Keratinocyte (primary cell): Measurements from ENCODE around the gene RAC2. TPM values are rescaled to one million over a fixed set of nuclear protein-coding genes. Genes with fewer than 3 reads are reported as not detected.
A peak's percentile ranks its signal among the peaks of the same experiment; 100 is the strongest.

ENCODE experiments used
- DNase-seq: peaks from one replicate; pipeline ENCODE4 v3.0.0-alpha.2; 2011; ENCODE audit warnings: low read depth, missing footprints, low spot score
- FAIRE-seq: peaks from 2 replicates; lab custom pipeline; 2011; peaks lifted over from hg19 to GRCh38; lab: Jason Lieb, UNC
- H2AFZ ChIP-seq: 2 replicates; pipeline ENCODE4 v1.6.0; 2012; ENCODE audit warnings: low read length, control low read depth, inconsistent platforms; ENCODE audit not compliant: control insufficient read depth
- H3K27ac ChIP-seq: 2 replicates; pipeline ENCODE4 v1.5.1; 2011; ENCODE audit warnings: low read length; ENCODE audit not compliant: control insufficient read depth, insufficient read depth
- H3K27me3 ChIP-seq: 3 replicates; pipeline ENCODE4 v1.6.0; 2011; ENCODE audit warnings: low read length; ENCODE audit not compliant: control insufficient read depth, insufficient read depth; ENCODE audit errors: extremely low read depth
- H3K36me3 ChIP-seq, 2 experiments: 2 replicates in 1 of 2; 3 replicates in 1 of 2; pipeline ENCODE4 v1.5.1; 2011; ENCODE audit warnings: low read length in 2 of 2, mild to moderate bottlenecking in 1 of 2; ENCODE audit not compliant: control insufficient read depth in 2 of 2, insufficient read depth in 2 of 2; ENCODE audit errors: extremely low read depth in 1 of 2
- H3K4me1 ChIP-seq: 3 replicates; pipeline ENCODE4 v1.5.1; 2011; ENCODE audit warnings: low read length; ENCODE audit not compliant: control insufficient read depth, insufficient read depth; ENCODE audit errors: extremely low read depth
- H3K4me2 ChIP-seq: 3 replicates; pipeline ENCODE4 v1.6.0; 2011; ENCODE audit warnings: low read depth, low read length; ENCODE audit not compliant: control insufficient read depth, insufficient read depth; ENCODE audit errors: extremely low read depth
- H3K4me3 ChIP-seq, 3 experiments: fragments of 200-600 bp in 1 of 3; sonication (generic) in 1 of 3; 2 replicates in 2 of 3; 3 replicates in 1 of 3; pipeline ENCODE4 v1.5.1; 2011 to 2016; ENCODE audit warnings: low read length in 3 of 3, mild to moderate bottlenecking in 3 of 3, control low read depth in 2 of 3, inconsistent platforms in 1 of 3, low read depth in 1 of 3, mixed read lengths in 1 of 3, mixed run types in 1 of 3, moderate library complexity in 1 of 3; ENCODE audit not compliant: control insufficient read depth in 2 of 3, insufficient read depth in 2 of 3; ENCODE audit errors: extremely low read depth in 1 of 3
- H3K79me2 ChIP-seq: 2 replicates; pipeline ENCODE4 v1.6.0; 2012; ENCODE audit warnings: low read length; ENCODE audit not compliant: control insufficient read depth, insufficient read depth
- H3K9ac ChIP-seq: 3 replicates; pipeline ENCODE4 v1.6.0; 2011; ENCODE audit warnings: low read length; ENCODE audit not compliant: control insufficient read depth, insufficient read depth; ENCODE audit errors: extremely low read depth
- H3K9me1 ChIP-seq: 3 replicates; pipeline ENCODE4 v1.6.0; 2011; ENCODE audit warnings: low read length; ENCODE audit not compliant: control insufficient read depth, insufficient read depth; ENCODE audit errors: extremely low read depth
- H3K9me3 ChIP-seq: 2 replicates; pipeline ENCODE4 v1.5.1; 2012; ENCODE audit warnings: low read depth, low read length; ENCODE audit not compliant: control insufficient read depth
- H4K20me1 ChIP-seq: 3 replicates; pipeline ENCODE4 v1.6.0; 2011; ENCODE audit warnings: low read length; ENCODE audit not compliant: control insufficient read depth, insufficient read depth; ENCODE audit errors: extremely low read depth
- CTCF ChIP-seq, 3 experiments: IDR thresholded peaks in 1 of 3; conservative IDR thresholded peaks in 1 of 3; optimal IDR thresholded peaks in 1 of 3; 2 replicates in 2 of 3; 3 replicates in 1 of 3; pipeline versions ENCODE3 to v1.5.1; 2011; ENCODE audit warnings: low read length in 3 of 3, mild to moderate bottlenecking in 3 of 3, moderate library complexity in 2 of 3, control low read depth in 1 of 3, inconsistent platforms in 1 of 3; ENCODE audit not compliant: insufficient read depth in 2 of 3; ENCODE audit errors: extremely low read depth in 1 of 3
- EZH2 ChIP-seq: IDR thresholded peaks from one replicate; pipeline ENCODE4 v1.6.1; 2012; ENCODE audit warnings: inconsistent platforms, mild to moderate bottlenecking, low read length, moderate library complexity
- dilution Hi-C: fragments of 300-500 bp; cut with MboI; formaldehyde crosslinking; loops from one replicate; pipeline ENCODE4 v1.7.0; 2020; ENCODE audit warnings: low sequenced_read_pairs; ENCODE audit not compliant: extremely low pct_ligation_motif_present
- polyA minus RNA-seq, 3 experiments: library from RNA; depleted of rRNA, polyadenylated mRNA; stranded (reverse); fragments of >200 nt; gene quantifications; 1 replicate in 1 of 3; 2 replicates in 1 of 3; 3 replicates in 1 of 3; pipeline ENCODE4 v1.2.3, GENCODE V29; 2011
- polyA plus RNA-seq, 5 experiments: library from polyadenylated mRNA; depleted of rRNA in 3 of 5; stranded (reverse) in 3 of 5; stranded (forward) in 1 of 5; unstranded in 1 of 5; fragments of >200 nt; gene quantifications; 1 replicate in 1 of 5; 2 replicates in 3 of 5; 3 replicates in 1 of 5; pipeline versions ENCODE4 v1.2.1 to v1.2.3, GENCODE V29; 2011 to 2012; ENCODE audit warnings: missing spikeins in 2 of 5, low read depth in 1 of 5, low replicate concordance in 1 of 5

RAC2 gene
- 71.9 to 128 TPM (median 78.6 TPM) in 3 replicates for polyA plus RNA-seq
- polyA plus RNA-seq (2011; ENCODE audit: low read depth), result 13.8 TPM
- 107 and 165 TPM in 2 replicates for polyA plus RNA-seq (2011; cell fraction: cytosol; rRNA removed)
- 80.3 and 118 TPM in 2 replicates for polyA plus RNA-seq (2011; cell fraction: nucleus; rRNA removed)
- 55.6 and 168 TPM in 2 replicates for polyA plus RNA-seq (2012; ENCODE audit: low replicate concordance)
- polyA minus RNA-seq, result 69.1 to 336 TPM (median 108 TPM) in 3 replicates
- 111 TPM for polyA minus RNA-seq (2011; cell fraction: cytosol; rRNA and poly(A)+ RNA removed)
- 35.8 and 45.0 TPM in 2 replicates for polyA minus RNA-seq (2011; cell fraction: nucleus; rRNA and poly(A)+ RNA removed)

GRCh38 chr22:37244114-37244921, at the start of gene RAC2:
TSS of gene RAC2 (minus strand) at chr22:37244269. CDS start at chr22:37244148, 121 bp downstream.
- peak within 1 kb of the TSS; percentile 63 to 65 (median 65) for H3K4me3 ChIP-seq
- DNase-seq, result peak; percentile 52
- H3K27ac ChIP-seq, result peak within 1 kb of the TSS; percentile 42
- peak within 1 kb of the TSS; percentile 77 for H3K9ac ChIP-seq
- H3K9me3 ChIP-seq, result no peaks in the 10 kb centered on the region
- H4K20me1 ChIP-seq, result no peaks in the 10 kb centered on the region
- H3K27me3 ChIP-seq, result no peaks in the 10 kb centered on the region
- FAIRE-seq, result peak; percentile 91
- TF ChIP-seq CTCF (optimal IDR thresholded peaks at IDR 0.05 in 1 of 3, IDR thresholded peaks at IDR 0.05 in 1 of 3, conservative IDR thresholded peaks at IDR 0.05 in 1 of 3; ENCODE audit: extremely low read depth in 1 of 3, insufficient read depth in 2 of 3, low read length in 3 of 3) (no peak), EZH2 (no peak)
- dilution Hi-C loops, result no loop called here
- peaks cover 17% of the 10 kb centered on the region for H3K79me2 ChIP-seq
- H3K36me3 ChIP-seq, result peaks cover 10 to 21% of the 10 kb centered on the region in 2 experiments
- peaks cover 2% of the 10 kb centered on the region for H3K9me1 ChIP-seq
- H3K4me1 ChIP-seq, result peaks cover 33% of the 10 kb centered on the region
- peak within 1 kb of the TSS; percentile 77 for H2AFZ ChIP-seq
- H3K4me2 ChIP-seq, result peak within 1 kb of the TSS; percentile 78

- no peak for DNase-seq
- peaks cover 19% of the 10 kb centered on the region for H3K27me3 ChIP-seq
- no peak overlapping the region for H3K4me3 ChIP-seq
- FAIRE-seq, result no peak
- peaks cover 7% of the 10 kb centered on the region for H3K4me1 ChIP-seq
- dilution Hi-C loops, result no loop called here
- no peak overlapping the region for H3K27ac ChIP-seq
- no peaks in the 10 kb centered on the region for H3K9me3 ChIP-seq
- H3K9ac ChIP-seq, result no peak overlapping the region
- no peaks in the 10 kb centered on the region for H3K79me2 ChIP-seq
- no peaks in the 10 kb centered on the region for H3K9me1 ChIP-seq
- H3K4me2 ChIP-seq, result no peak overlapping the region
- H4K20me1 ChIP-seq, result no peaks in the 10 kb centered on the region
- H3K36me3 ChIP-seq, result no peaks in the 10 kb centered on the region
- H2AFZ ChIP-seq, result no peak overlapping the region
- no peak for TF ChIP-seq CTCF (optimal IDR thresholded peaks at IDR 0.05 in 1 of 3, IDR thresholded peaks at IDR 0.05 in 1 of 3, conservative IDR thresholded peaks at IDR 0.05 in 1 of 3; ENCODE audit: extremely low read depth in 1 of 3, insufficient read depth in 2 of 3, low read length in 3 of 3)
- no peak for TF ChIP-seq EZH2
Observed at GRCh38 chr22:37293172-37293571, 49.1 kb upstream of the RAC2 start.
